Fibroblast of lung (primary cell): ENCODE results near the gene ZCCHC14. TPM values are rescaled to one million over a fixed set of nuclear protein-coding genes. Genes with fewer than 3 reads are reported as not detected.

ENCODE experiments used
- DNase-seq, 2 donors: peaks; one replicate each; pipeline versions ENCODE4 v3.0.0 to v3.0.0-alpha.2; 2010; ENCODE audit warnings: low read depth in 2 of 2
- H2AFZ ChIP-seq: 2 replicates; pipeline ENCODE4 v1.5.1; 2012; ENCODE audit warnings: low read length, control low read depth, inconsistent platforms
- H3K27ac ChIP-seq: 2 replicates; pipeline ENCODE4 v1.5.1; 2011; ENCODE audit warnings: low read length, control low read depth; ENCODE audit not compliant: insufficient read depth
- H3K27me3 ChIP-seq: 2 replicates; pipeline ENCODE4 v1.5.1; 2011; ENCODE audit warnings: mild to moderate bottlenecking, low read length; ENCODE audit not compliant: control insufficient read depth, insufficient read depth
- H3K36me3 ChIP-seq: 2 replicates; pipeline ENCODE4 v1.5.1; 2011; ENCODE audit warnings: low read length; ENCODE audit not compliant: control insufficient read depth, insufficient read depth
- H3K4me1 ChIP-seq: 2 replicates; pipeline ENCODE4 v1.5.1; 2011; ENCODE audit warnings: low read length; ENCODE audit not compliant: control insufficient read depth, insufficient read depth; ENCODE audit errors: extremely low read depth
- H3K4me2 ChIP-seq: 2 replicates; pipeline ENCODE4 v1.5.1; 2011; ENCODE audit warnings: low read length, control low read depth; ENCODE audit not compliant: insufficient read depth; ENCODE audit errors: extremely low read depth
- H3K4me3 ChIP-seq, 4 experiments: fragments of 200-600 bp in 1 of 4; sonication (generic) in 1 of 4; replicated peaks in 1 of 4; 2 replicates each; pipeline ENCODE4 v1.5.1; 2011 to 2016; ENCODE audit warnings: low read length in 4 of 4, low read depth in 3 of 4, mild to moderate bottlenecking in 3 of 4, control low read depth in 2 of 4, inconsistent platforms in 1 of 4, mixed read lengths in 1 of 4; ENCODE audit not compliant: insufficient read depth in 1 of 4; ENCODE audit errors: control extremely low read depth in 1 of 4
- H3K79me2 ChIP-seq: 2 replicates; pipeline ENCODE4 v1.5.1; 2012; ENCODE audit warnings: mild to moderate bottlenecking, low read length, inconsistent platforms; ENCODE audit not compliant: control insufficient read depth, insufficient read depth
- H3K9ac ChIP-seq: 2 replicates; pipeline ENCODE4 v1.5.1; 2011; ENCODE audit warnings: mild to moderate bottlenecking, low read length, control low read depth; ENCODE audit not compliant: insufficient read depth
- H3K9me3 ChIP-seq: 2 replicates; pipeline ENCODE4 v1.5.1; 2012; ENCODE audit warnings: low read depth, low read length; ENCODE audit not compliant: control insufficient read depth, insufficient read depth
- H4K20me1 ChIP-seq: 2 replicates; pipeline ENCODE4 v1.5.1; 2011; ENCODE audit warnings: low read length; ENCODE audit not compliant: control insufficient read depth, insufficient read depth; ENCODE audit errors: extremely low read depth
- EZH2 ChIP-seq: IDR thresholded peaks from 2 replicates; pipeline ENCODE4 v1.5.1; 2012; ENCODE audit warnings: low read length, control low read depth, mild to moderate bottlenecking; ENCODE audit errors: missing control alignments
- polyA plus RNA-seq, 2 donors: library from polyadenylated mRNA; depleted of rRNA in 1 of 2; stranded (reverse) in 1 of 2; unstranded in 1 of 2; fragments of >200 nt; gene quantifications; 2 replicates each; pipeline ENCODE4 v1.2.1, GENCODE V29; 2011 to 2012; ENCODE audit warnings: missing spikeins in 1 of 2
- total RNA-seq: library from RNA; depleted of rRNA; stranded (reverse); fragments of >200 nt; gene quantifications from 2 replicates; pipeline ENCODE4 v1.2.1, GENCODE V29; 2014
- TF ChIP-seq, protein P1 (sequence below), 2 donors: IDR thresholded peaks in 1 of 2; conservative IDR thresholded peaks in 1 of 2; 1 replicate in 1 of 2; 2 replicates in 1 of 2; pipeline ENCODE4 v1.5.1; 2011 to 2012; ENCODE audit warnings: low read length in 2 of 2, control low read depth in 1 of 2, inconsistent platforms in 1 of 2, low read depth in 1 of 2, mild to moderate bottlenecking in 1 of 2

ZCCHC14 gene
- total and polyA plus RNA-seq, 2 donors (not counting 1 experiment from before 2014, with no cell fraction given): 6.4 to 16.3 TPM

DNA sequence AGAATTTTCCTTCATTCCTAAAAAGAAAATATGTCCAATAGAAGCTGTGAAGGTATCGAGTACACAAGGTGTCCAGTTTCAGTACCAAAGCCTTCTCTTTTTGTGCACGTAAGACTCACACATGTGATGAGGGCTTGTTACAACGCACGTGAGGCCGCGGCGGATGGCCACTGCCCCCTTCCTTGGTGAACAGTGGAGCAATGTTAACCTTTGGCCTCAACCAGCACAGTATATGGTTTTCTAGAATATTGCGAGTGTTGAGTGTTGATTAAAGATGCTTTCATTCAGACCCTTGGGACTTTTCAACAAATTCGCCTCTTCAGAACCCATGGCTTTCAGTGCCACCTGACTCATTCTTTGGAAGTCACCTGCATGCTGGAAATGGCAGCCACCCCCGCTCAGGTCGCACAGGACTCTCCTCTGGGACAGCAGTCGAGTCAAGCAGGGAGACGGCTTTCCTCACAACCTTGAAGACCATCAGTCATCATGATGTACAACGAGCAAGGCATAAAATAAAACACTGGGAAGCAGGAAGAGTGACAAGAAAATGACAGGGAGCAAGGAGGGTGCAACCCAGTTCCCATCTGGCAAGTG lies 86.2 kb downstream of the ZCCHC14 start:
- no peak overlapping the region for H3K4me3 ChIP-seq
- peaks cover 36% of the 10 kb centered on the region for H3K36me3 ChIP-seq
- H4K20me1 ChIP-seq: no peaks in the 10 kb centered on the region
- H3K27me3 ChIP-seq: no peaks in the 10 kb centered on the region
- H3K9ac ChIP-seq: no peak overlapping the region
- no peak overlapping the region for H2AFZ ChIP-seq
- H3K79me2 ChIP-seq: no peaks in the 10 kb centered on the region
- TF ChIP-seq, protein P1, sequence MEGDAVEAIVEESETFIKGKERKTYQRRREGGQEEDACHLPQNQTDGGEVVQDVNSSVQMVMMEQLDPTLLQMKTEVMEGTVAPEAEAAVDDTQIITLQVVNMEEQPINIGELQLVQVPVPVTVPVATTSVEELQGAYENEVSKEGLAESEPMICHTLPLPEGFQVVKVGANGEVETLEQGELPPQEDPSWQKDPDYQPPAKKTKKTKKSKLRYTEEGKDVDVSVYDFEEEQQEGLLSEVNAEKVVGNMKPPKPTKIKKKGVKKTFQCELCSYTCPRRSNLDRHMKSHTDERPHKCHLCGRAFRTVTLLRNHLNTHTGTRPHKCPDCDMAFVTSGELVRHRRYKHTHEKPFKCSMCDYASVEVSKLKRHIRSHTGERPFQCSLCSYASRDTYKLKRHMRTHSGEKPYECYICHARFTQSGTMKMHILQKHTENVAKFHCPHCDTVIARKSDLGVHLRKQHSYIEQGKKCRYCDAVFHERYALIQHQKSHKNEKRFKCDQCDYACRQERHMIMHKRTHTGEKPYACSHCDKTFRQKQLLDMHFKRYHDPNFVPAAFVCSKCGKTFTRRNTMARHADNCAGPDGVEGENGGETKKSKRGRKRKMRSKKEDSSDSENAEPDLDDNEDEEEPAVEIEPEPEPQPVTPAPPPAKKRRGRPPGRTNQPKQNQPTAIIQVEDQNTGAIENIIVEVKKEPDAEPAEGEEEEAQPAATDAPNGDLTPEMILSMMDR (conservative IDR thresholded peaks at IDR 0.05 in 1 of 2, IDR thresholded peaks at IDR 0.05 in 1 of 2; ENCODE audit: low read depth in 1 of 2, low read length in 2 of 2): no peak
- no peak for TF ChIP-seq EZH2
- no peaks in the 10 kb centered on the region for H3K4me1 ChIP-seq
- H3K27ac ChIP-seq: no peak overlapping the region
- no peaks in the 10 kb centered on the region for H3K9me3 ChIP-seq
- no peak overlapping the region for H3K4me2 ChIP-seq
- DNase-seq: no peak

GRCh38 chr16:87404764-87405625 lies 87.8 kb downstream of the ZCCHC14 start:
- Histone ChIP-seq H4K20me1 (no peaks in the 10 kb centered on the region), H3K36me3 (peaks cover 30% of the 10 kb centered on the region), H3K27ac (no peak overlapping the region)

More at GRCh38 chr16:87404764-87405625, 87.8 kb downstream of the ZCCHC14 start:
- Histone ChIP-seq H3K9me3 (no peaks in the 10 kb centered on the region), H3K4me3 (no peak overlapping the region), H2AFZ (no peak overlapping the region), H3K4me1 (no peaks in the 10 kb centered on the region), H3K9ac (no peak overlapping the region), H3K79me2 (no peaks in the 10 kb centered on the region), H3K27me3 (no peaks in the 10 kb centered on the region), H3K4me2 (no peak overlapping the region)
- DNase-seq: no peak
- TF ChIP-seq, protein P1 (conservative IDR thresholded peaks at IDR 0.05 in 1 of 2, IDR thresholded peaks at IDR 0.05 in 1 of 2; ENCODE audit: low read depth in 1 of 2, low read length in 2 of 2): no peak
- TF ChIP-seq EZH2: no peak
